Aorta (tissue), 5 donors: ENCODE data around the gene SNX18. TPM values are rescaled to one million over a fixed set of nuclear protein-coding genes. Genes with fewer than 3 reads are reported as not detected.
"Not testable (repeated sequence)": the region's sequence is repeated elsewhere in the genome, so short reads cannot be mapped to it uniquely, and the experiment has no call there.

Experiments used
- ATAC-seq: fragments of 200-7000 bp; cut with Tn5 transposase; one replicate; pipeline ENCODE4 v1.9.1; 2022; ENCODE audit warnings: moderate library complexity; ENCODE audit not compliant: low FRiP score
- DNase-seq, 2 donors: peaks; one replicate each; pipeline ENCODE4 v3.0.0-alpha.2; 2020
- H3K27ac ChIP-seq, 2 donors: one replicate each; pipeline ENCODE4 v1.5.1; 2013; ENCODE audit warnings: low read length in 2 of 2, mild to moderate bottlenecking in 2 of 2, moderate library complexity in 2 of 2, control low read depth in 1 of 2, inconsistent platforms in 1 of 2, low read depth in 1 of 2
- H3K27me3 ChIP-seq, 2 donors: one replicate each; pipeline ENCODE4 v1.6.1; 2013; ENCODE audit warnings: control low read depth in 1 of 2, low read length in 1 of 2, mild to moderate bottlenecking in 1 of 2, moderate library complexity in 1 of 2; ENCODE audit not compliant: insufficient read depth in 2 of 2, control insufficient read depth in 1 of 2
- H3K36me3 ChIP-seq, 2 donors: one replicate each; pipeline ENCODE4 v1.6.1; 2013; ENCODE audit warnings: control low read depth in 1 of 2, low read length in 1 of 2, mild to moderate bottlenecking in 1 of 2; ENCODE audit not compliant: insufficient read depth in 2 of 2, control insufficient read depth in 1 of 2
- H3K4me1 ChIP-seq, 2 donors: one replicate each; pipeline ENCODE4 v1.6.1; 2013; ENCODE audit warnings: low read length in 2 of 2, control low read depth in 1 of 2, mild to moderate bottlenecking in 1 of 2, moderate library complexity in 1 of 2; ENCODE audit not compliant: insufficient read depth in 2 of 2, control insufficient read depth in 1 of 2
- H3K4me3 ChIP-seq, 2 donors: one replicate each; pipeline ENCODE4 v1.5.1; 2013; ENCODE audit warnings: low read length in 2 of 2, control low read depth in 1 of 2, mild to moderate bottlenecking in 1 of 2
- H3K9me3 ChIP-seq: one replicate; pipeline ENCODE4 v1.6.1; 2013; ENCODE audit warnings: mild to moderate bottlenecking, low read length; ENCODE audit not compliant: control insufficient read depth
- WGBS, 2 donors: extraction: QIAGEN DNeasy Blood & Tissue Kit; methylation state at CpG; one replicate each; pipeline ENCODE4 v1.1.7; 2013; 5-methylcytosine and 5-hydroxymethylcytosine counted together
- intact Hi-C, 2 donors: fragments of 100-400 bp; cut with DNase I; formaldehyde crosslinking; loops; one replicate each; pipeline versions ENCODE4 v1.14.2 to v1.15.0; 2022
- polyA plus RNA-seq, 2 donors: library from polyadenylated mRNA; stranded (reverse); fragments of 200-250 nt; gene quantifications; one replicate each; pipeline ENCODE4 v1.2.3, GENCODE V29; 2013
- total RNA-seq, 2 donors: library from RNA; stranded (reverse); fragmentation: NEBNext Ultra II Directional; extraction: Animal tissue kit (Norgen Biotek cat#: 25700); gene quantifications; one replicate each; pipeline ENCODE4 v1.2.1, GENCODE V29; 2021
- donor health status: healthy with polysubstance abuse.
- donor health status: Bipolar disorder and iron deficiency.
- donor health status: DM: no; HTN: no; CAD: no.
- donor health status: DM: no; HTN: no; CAD: no.
- donor health status: DM: yes; HTN: yes; CAD: no.

Gene SNX18
- total and polyA plus RNA-seq, 4 donors = 31.6 to 110 (median 60.8) TPM

- no peaks in the 10 kb centered on the region for H3K36me3 ChIP-seq
- intact Hi-C loops = no loop called here
- no peaks in the 10 kb centered on the region for H3K9me3 ChIP-seq
- H3K27ac ChIP-seq = peak overlapping the region in 1 of 2 donors; percentile 25
- DNase-seq (no peak), ATAC-seq (no peak)
- 9 to 13% methylated on average over 12 of the region's 12 CpGs for WGBS, 2 donors
- H3K4me3 ChIP-seq = peak overlapping the region in 1 of 2 donors; percentile 1
- H3K27me3 ChIP-seq = no peaks in the 10 kb centered on the region
- H3K4me1 ChIP-seq = peaks cover 8 to 23% of the 10 kb centered on the region in 2 donors
Observed at GRCh38 chr5:54531546-54531945, 14.0 kb downstream of the SNX18 start.

- Histone ChIP-seq H3K27ac (peak overlapping the region; percentile 58 to 69), H3K27me3 (no peaks in the 10 kb centered on the region), H3K36me3 (no peaks in the 10 kb centered on the region), H3K9me3 (no peaks in the 10 kb centered on the region), H3K4me1 (peaks cover 5 to 17% of the 10 kb centered on the region in 2 donors), H3K4me3 (no peak overlapping the region)
- WGBS, 2 donors = 16 to 22% methylated on average over 10 of the region's 10 CpGs
- intact Hi-C loops = no loop called here
- no peak for DNase-seq
- peak; percentile 78 for ATAC-seq
Observed at GRCh38 chr5:54533541-54534190, 16.1 kb downstream of the SNX18 start.

GRCh38 chr5:54534191-54535004 is 16.8 kb downstream of the SNX18 start:
- no peaks in the 10 kb centered on the region for H3K9me3 ChIP-seq
- H3K4me1 ChIP-seq = peaks cover 5 to 17% of the 10 kb centered on the region in 2 donors
- H3K36me3 ChIP-seq = no peaks in the 10 kb centered on the region
- ATAC-seq (no peak), DNase-seq (no peak)
- H3K27me3 ChIP-seq = no peaks in the 10 kb centered on the region
- WGBS, 2 donors = 6 to 7% methylated on average over 4 of the region's 4 CpGs
- no peak overlapping the region for H3K4me3 ChIP-seq
- intact Hi-C loops = loop anchor here in 1 of 2 donors (5.0 kb wide), 1 partner anchor 308 kb away; no protein-coding TSS in a partner anchor
- peak overlapping the region; percentile 66 to 69 for H3K27ac ChIP-seq

DNA sequence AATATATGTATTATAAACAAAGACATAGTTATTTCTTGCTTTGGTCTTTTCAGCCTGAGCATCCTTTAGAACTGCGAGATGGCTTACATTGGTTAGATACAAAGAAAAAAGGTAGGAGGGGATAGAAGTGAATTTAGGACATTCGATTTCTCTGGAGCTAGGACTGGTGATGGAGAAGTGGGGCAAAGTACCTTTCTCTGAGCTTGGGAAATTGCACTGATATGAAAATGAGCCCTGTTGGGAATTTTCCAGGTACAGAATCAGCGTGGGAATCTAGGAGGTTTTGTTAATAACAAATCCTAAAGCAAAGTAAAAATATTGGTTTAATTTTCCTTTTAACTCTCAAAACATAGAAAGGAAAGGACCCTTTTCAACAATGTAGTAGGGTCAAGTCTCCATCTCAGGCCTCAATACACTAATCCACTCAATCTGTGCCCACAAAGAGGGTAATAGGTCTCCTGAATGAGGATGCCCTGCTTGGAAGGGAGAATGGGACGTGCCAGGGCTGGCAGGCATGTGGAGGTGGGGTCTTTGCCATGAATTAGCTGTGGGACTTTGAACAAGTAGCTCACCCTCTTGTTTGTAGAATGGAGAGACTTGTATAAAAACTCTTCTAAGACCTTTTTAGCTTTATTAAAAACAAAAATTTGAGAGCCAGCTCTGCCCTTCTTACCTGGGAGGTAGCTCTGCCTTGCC is 17.7 kb downstream of the SNX18 start:
- Histone ChIP-seq H3K27ac (peak overlapping the region in 1 of 2 donors; percentile 50), H3K9me3 (no peaks in the 10 kb centered on the region), H3K4me1 (peaks cover 4 to 13% of the 10 kb centered on the region in 2 donors), H3K4me3 (no peak overlapping the region), H3K36me3 (no peaks in the 10 kb centered on the region), H3K27me3 (no peaks in the 10 kb centered on the region)
- intact Hi-C loops = loop anchor here in 1 of 2 donors (5.0 kb wide), 1 partner anchor 307 kb away; no protein-coding TSS in a partner anchor
- DNase-seq (no peak), ATAC-seq (no peak)
- WGBS, 2 donors = 14 to 20% methylated on average over 4 of the region's 4 CpGs

- H3K27ac ChIP-seq, H3K9me3 ChIP-seq, H3K27me3 ChIP-seq, H3K36me3 ChIP-seq, DNase-seq, ATAC-seq, H3K4me3 ChIP-seq: not testable (repeated sequence)
- WGBS, 2 donors = 90 to 92% methylated on average over 6 of the region's 6 CpGs
- intact Hi-C loops = loop anchor here in 1 of 2 donors (5.0 kb wide), 1 partner anchor 306 kb away; no protein-coding TSS in a partner anchor
- peaks cover 4 to 13% of the 10 kb centered on the region in 2 donors for H3K4me1 ChIP-seq
Observed at GRCh38 chr5:54536375-54536774, 18.8 kb downstream of the SNX18 start.

DNA sequence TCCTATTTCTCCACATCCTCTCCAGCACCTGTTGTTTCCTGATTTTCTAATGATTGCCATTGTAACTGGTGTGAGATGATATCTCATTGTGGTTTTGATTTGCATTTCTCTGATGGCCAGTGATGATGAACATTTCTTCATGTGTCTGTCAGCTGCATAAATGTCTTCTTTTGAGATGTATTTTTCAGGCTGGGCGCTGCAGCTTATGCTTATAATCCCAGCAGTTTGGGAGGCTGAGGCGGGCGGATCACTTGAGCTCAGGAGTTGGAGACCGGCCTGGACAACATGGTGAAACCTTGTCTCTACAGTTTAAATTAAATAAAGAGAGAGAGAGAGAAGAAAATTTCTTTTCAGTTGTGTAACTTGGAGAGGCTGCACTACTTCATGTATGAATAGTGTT is 19.3 kb downstream of the SNX18 start:
- WGBS, 2 donors = 34 to 35% methylated on average over 4 of the region's 4 CpGs
- H3K27me3 ChIP-seq, H3K4me3 ChIP-seq, ATAC-seq, H3K9me3 ChIP-seq, H3K36me3 ChIP-seq, H3K27ac ChIP-seq, DNase-seq: not testable (repeated sequence)
- H3K4me1 ChIP-seq = peaks cover 4 to 13% of the 10 kb centered on the region in 2 donors
- intact Hi-C loops = loop anchor here in 1 of 2 donors (5.0 kb wide), 1 partner anchor 305 kb away; no protein-coding TSS in a partner anchor

DNA sequence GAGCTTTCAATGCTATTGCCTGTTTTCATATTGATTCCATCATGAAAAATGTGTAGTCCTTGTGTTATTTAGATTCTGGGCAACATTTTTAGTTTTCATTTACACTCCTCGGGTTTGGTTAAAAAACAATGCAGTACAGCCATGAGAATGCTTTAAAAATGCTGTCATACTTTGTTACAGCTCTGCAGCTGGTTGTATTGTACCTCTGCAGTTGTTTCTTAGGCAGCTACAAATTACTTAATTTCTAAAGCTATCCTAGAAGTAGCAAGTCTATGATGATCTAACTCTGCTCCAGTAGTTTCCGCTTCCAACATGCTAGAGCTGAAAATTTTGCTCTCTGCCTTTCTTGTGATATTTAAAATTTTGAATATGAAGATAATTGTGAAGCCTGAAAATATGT is 20.2 kb downstream of the SNX18 start:
- peaks cover 4 to 20% of the 10 kb centered on the region in 2 donors for H3K4me1 ChIP-seq
- no peaks in the 10 kb centered on the region for H3K36me3 ChIP-seq
- H3K9me3 ChIP-seq = no peaks in the 10 kb centered on the region
- 8 to 14% methylated on average over 2 of the region's 2 CpGs for WGBS, 2 donors
- DNase-seq (no peak), ATAC-seq (no peak)
- no peaks in the 10 kb centered on the region for H3K27me3 ChIP-seq
- H3K4me3 ChIP-seq = peak overlapping the region in 1 of 2 donors; percentile 41
- peak overlapping the region; percentile 12 to 84 for H3K27ac ChIP-seq
- intact Hi-C loops = loop anchor here in 1 of 2 donors (5.0 kb wide), 1 partner anchor 305 kb away; no protein-coding TSS in a partner anchor

- Histone ChIP-seq H3K4me1 (peaks cover 4 to 19% of the 10 kb centered on the region in 2 donors), H3K36me3 (no peaks in the 10 kb centered on the region), H3K27ac (peak overlapping the region in 1 of 2 donors; percentile 30), H3K27me3 (no peaks in the 10 kb centered on the region), H3K4me3 (no peak overlapping the region), H3K9me3 (no peaks in the 10 kb centered on the region)
- ATAC-seq (no peak), DNase-seq (no peak)
- 13 to 16% methylated on average over 3 of the region's 3 CpGs for WGBS, 2 donors
- intact Hi-C loops = loop anchor here in 1 of 2 donors (5.0 kb wide), 1 partner anchor 304 kb away; no protein-coding TSS in a partner anchor
Observed at GRCh38 chr5:54538156-54538555, 20.6 kb downstream of the SNX18 start.
